K562 (cell line): ENCODE data around the gene SAMD10. TPM values are rescaled to one million over a fixed set of nuclear protein-coding genes. Genes with fewer than 3 reads are reported as not detected.

ENCODE experiments used
- ATAC-seq: fragments of 200-7000 bp; cut with Tn5 transposase; 3 replicates; pipeline ENCODE4 v1.9.1; 2020; ENCODE audit warnings: moderate library complexity
- BruUV-seq: library from RNA; stranded (reverse); fragments of 400-500 nt; replicated peaks from 2 replicates; lab custom pipeline; 2021; lab: Mats Ljungman, UMichigan
- CTCF ChIA-PET: fragments of 300-600 bp; formaldehyde crosslinking; extraction: SDS; loops from one replicate; lab custom pipeline; 2021; ENCODE audit warnings: low intra/inter-chr PET ratio; lab: Yijun Ruan, JAX
- POLR2A ChIA-PET: fragments of 300-600, 350-650 bp; sonication (Branson Sonifier 250); formaldehyde crosslinking; extraction: SDS; loops from one replicate; lab custom pipeline; 2021; ENCODE audit warnings: antibody characterized with exemption, inconsistent platforms; lab: Yijun Ruan, JAX
- DNase-seq, 4 experiments: peaks; one replicate each; pipeline versions ENCODE4 v3.0.0 to v3.0.0-alpha.2; 2011 to 2018; ENCODE audit warnings: low spot score in 3 of 4, mixed read lengths in 3 of 4; ENCODE audit errors: extremely low read depth in 1 of 4
- FAIRE-seq: peaks from 2 replicates; lab custom pipeline; 2011; peaks lifted over from hg19 to GRCh38; lab: Jason Lieb, UNC
- H2AFZ ChIP-seq: 2 replicates; pipeline ENCODE4 v1.6.0; 2011; ENCODE audit warnings: low read depth, low read length, control low read depth, inconsistent platforms
- H3K27ac ChIP-seq: fragments of 200-600 bp; 3 replicates; pipeline ENCODE4 v1.8.0; 2011; ENCODE audit warnings: low read depth, mild to moderate bottlenecking, control low read depth, inconsistent platforms, low read length, moderate library complexity, mixed read lengths; ENCODE audit errors: extremely low read depth
- H3K27me3 ChIP-seq, 2 experiments: fragments of 300-600 bp in 1 of 2; 2 replicates in 1 of 2; 3 replicates in 1 of 2; pipeline versions ENCODE4 v1.6.0 to v1.8.0; 2011; ENCODE audit warnings: inconsistent platforms in 2 of 2, low read length in 2 of 2, mild to moderate bottlenecking in 1 of 2, mixed read lengths in 1 of 2, moderate library complexity in 1 of 2; ENCODE audit not compliant: control insufficient read depth in 2 of 2, insufficient read depth in 2 of 2
- H3K36me3 ChIP-seq: fragments of 300-600 bp; 3 replicates; pipeline ENCODE4 v1.8.0; 2011; ENCODE audit warnings: mild to moderate bottlenecking, low read length, inconsistent platforms; ENCODE audit not compliant: control insufficient read depth, insufficient read depth
- H3K4me1 ChIP-seq, 2 experiments: fragments of 200-600 bp in 1 of 2; replicated peaks in 1 of 2; 2 replicates in 1 of 2; 3 replicates in 1 of 2; pipeline versions ENCODE4 v1.5.1 to v1.8.0; 2011; ENCODE audit warnings: inconsistent platforms in 2 of 2, low read length in 2 of 2, mild to moderate bottlenecking in 1 of 2, mixed read lengths in 1 of 2, moderate library complexity in 1 of 2; ENCODE audit not compliant: control insufficient read depth in 2 of 2, insufficient read depth in 2 of 2
- H3K4me2 ChIP-seq: 2 replicates; pipeline ENCODE4 v1.6.1; 2011; ENCODE audit warnings: low read length, control low read depth, inconsistent platforms, mixed read lengths; ENCODE audit not compliant: insufficient read depth
- H3K4me3 ChIP-seq: fragments of 200-600 bp; sonication (generic), shearing (Covaris generic); 2 replicates; pipeline ENCODE4 v1.5.1; 2016; ENCODE audit warnings: control low read depth, inconsistent platforms
- H3K79me2 ChIP-seq: fragments of 200-600 bp; 3 replicates; pipeline ENCODE4 v1.8.0; 2011; ENCODE audit warnings: low read length, inconsistent platforms; ENCODE audit not compliant: control insufficient read depth, insufficient read depth
- H3K9ac ChIP-seq, 2 experiments: 2 replicates each; pipeline versions ENCODE4 v1.6.0 to v1.6.1; 2011; ENCODE audit warnings: low read depth in 2 of 2, low read length in 2 of 2, control low read depth in 1 of 2, inconsistent platforms in 1 of 2, mild to moderate bottlenecking in 1 of 2, mixed read lengths in 1 of 2; ENCODE audit not compliant: insufficient read depth in 1 of 2
- H3K9me1 ChIP-seq: one replicate; pipeline ENCODE4 v1.6.0; 2011; ENCODE audit warnings: inconsistent platforms, mild to moderate bottlenecking, low read length, moderate library complexity; ENCODE audit not compliant: control insufficient read depth, insufficient read depth
- H3K9me3 ChIP-seq: replicated peaks from 2 replicates; pipeline ENCODE4 v1.5.1; 2011; ENCODE audit warnings: low read depth, low read length, inconsistent platforms; ENCODE audit not compliant: control insufficient read depth, insufficient read depth
- H4K20me1 ChIP-seq: replicated peaks from 2 replicates; pipeline ENCODE4 v1.6.1; 2011; ENCODE audit warnings: low read length, inconsistent platforms, mixed read lengths; ENCODE audit not compliant: control insufficient read depth, insufficient read depth
- CREBBP ChIP-seq: IDR thresholded peaks from one replicate; pipeline ENCODE4 v1.6.1; 2012; ENCODE audit warnings: low read depth, mild to moderate bottlenecking, control low read depth, inconsistent platforms, low read length
- FOXK2 ChIP-seq, 2 experiments: fragments of 450-650 bp; IDR thresholded peaks in 1 of 2; conservative IDR thresholded peaks in 1 of 2; 2 replicates each; pipeline ENCODE4 v1.6.1; 2016; ENCODE audit warnings: low read depth in 2 of 2, mild to moderate bottlenecking in 1 of 2
- MYC ChIP-seq, 2 experiments: fragments of 250-450 bp in 1 of 2; sonication (Bioruptor Pico) in 1 of 2; IDR thresholded peaks; 2 replicates each; pipeline versions ENCODE4 v1.5.1 to v1.6.1; 2012 to 2021; ENCODE audit warnings: low read depth in 2 of 2, borderline replicate concordance in 1 of 2, improper control_type of control experiment in 1 of 2, low read length in 1 of 2, mild to moderate bottlenecking in 1 of 2, moderate library complexity in 1 of 2
- NRF1 ChIP-seq, 2 experiments: fragments of 450-650 bp; IDR thresholded peaks in 1 of 2; conservative IDR thresholded peaks in 1 of 2; 2 replicates each; pipeline ENCODE4 v1.6.1; 2014; ENCODE audit warnings: mild to moderate bottlenecking in 2 of 2
- RBM17 ChIP-seq: fragments of 200-400 bp; formaldehyde crosslinking; IDR thresholded peaks from 2 replicates; pipeline ENCODE4 v1.6.1; 2017; ENCODE audit warnings: low read depth, mild to moderate bottlenecking, low read length, borderline replicate concordance
- RCOR1 ChIP-seq, 2 experiments: IDR thresholded peaks; 2 replicates each; pipeline ENCODE4 v1.6.1; 2012; ENCODE audit warnings: low read depth in 2 of 2, low read length in 2 of 2, borderline replicate concordance in 1 of 2, improper control_type of control experiment in 1 of 2
- RUNX1 ChIP-seq: sonication (generic); IDR thresholded peaks from 2 replicates; pipeline ENCODE4 v1.6.1; 2016; ENCODE audit warnings: antibody characterized with exemption, low read depth
- SAFB ChIP-seq: fragments of 200-400 bp; formaldehyde crosslinking; IDR thresholded peaks from 2 replicates; pipeline ENCODE4 v1.6.1; 2017; ENCODE audit warnings: low read depth, low read length, borderline replicate concordance
- SAP30 ChIP-seq: fragments of 200-600 bp; sonication (generic); IDR thresholded peaks from 2 replicates; pipeline ENCODE4 v1.6.1; 2012; ENCODE audit warnings: borderline replicate concordance, low read depth, mild to moderate bottlenecking, moderate library complexity, low read length, control low read depth, inconsistent platforms; ENCODE audit not compliant: insufficient read depth, poor library complexity, severe bottlenecking
- ZC3H8 ChIP-seq: fragments of 450-650 bp; IDR thresholded peaks from 2 replicates; pipeline ENCODE4 v1.6.1; 2017
- ZNF384 ChIP-seq: IDR thresholded peaks from 2 replicates; pipeline ENCODE4 v1.6.1; 2012; ENCODE audit warnings: low read depth, low read length, improper control_type of control experiment
- WGBS: fragments of 100-300 bp; shearing (Covaris generic); methylation state at CpG from one replicate; pipeline ENCODE4 v1.1.6; 2016; ENCODE audit warnings: low coverage, mixed read lengths; ENCODE audit not compliant: insufficient coverage; ENCODE audit errors: missing lambda C conversion rate; 5-methylcytosine and 5-hydroxymethylcytosine counted together
- in situ Hi-C: fragments of 300-500 bp; cut with MboI; formaldehyde crosslinking; loops from 4 replicates; pipeline ENCODE4 v1.15.0; 2018; ENCODE audit warnings: inconsistent platforms, mixed read lengths
- intact Hi-C: fragments of 100-400 bp; cut with micrococcal nuclease; formaldehyde crosslinking; loops from 2 replicates; pipeline ENCODE4 v1.14.2; 2022
- polyA plus RNA-seq, 8 experiments: library from polyadenylated mRNA; depleted of rRNA in 4 of 8; stranded (reverse) in 5 of 8; unstranded in 3 of 8; fragments of >200 nt; fragmentation: Nextera tagmentation in 2 of 8; fragmentation: Illumina TruSeq in 1 of 8; extraction: Ambion mirVana in 2 of 8; extraction: Trizol in 1 of 8; gene quantifications; 2 replicates each; pipeline versions ENCODE4 v1.2.1 to v1.2.3, GENCODE V29; 2011 to 2014; ENCODE audit warnings: inconsistent platforms in 1 of 8, missing spikeins in 1 of 8
- total RNA-seq, 7 experiments: library from RNA; depleted of rRNA in 6 of 7; stranded (reverse); fragments of >200 nt in 6 of 7; fragmentation: Illumina TruSeq in 2 of 7; extraction: Trizol in 2 of 7; gene quantifications; 2 replicates each; pipeline versions ENCODE4 v1.2.1 to v1.2.3, GENCODE V29; 2011 to 2021; ENCODE audit warnings: low replicate concordance in 1 of 7
- TF ChIP-seq, protein P1 (sequence below): fragments of 250-450 bp; sonication (Bioruptor Pico); IDR thresholded peaks from 2 replicates; pipeline ENCODE4 v1.8.0; 2022; ENCODE audit warnings: moderate library complexity, mild to moderate bottlenecking, inconsistent platforms
- TF ChIP-seq, protein P2 (sequence below): sonication (generic); formaldehyde crosslinking; IDR thresholded peaks from 2 replicates; pipeline ENCODE4 v1.8.0; 2022; ENCODE audit warnings: missing genetic modification reagents, mild to moderate bottlenecking, moderate library complexity, borderline replicate concordance
- TF ChIP-seq, protein P3 (sequence below): sonication (generic); formaldehyde crosslinking; IDR thresholded peaks from 2 replicates; pipeline ENCODE4 v1.8.0; 2022; ENCODE audit warnings: mild to moderate bottlenecking, missing genetic modification reagents

SAMD10 gene
- total and polyA plus RNA-seq, 9 of the 15 experiments (the other 6 are each of a cell fraction or from before 2014, with no cell fraction given): 0.37 to 15.2 (median 4.8) TPM

DNA sequence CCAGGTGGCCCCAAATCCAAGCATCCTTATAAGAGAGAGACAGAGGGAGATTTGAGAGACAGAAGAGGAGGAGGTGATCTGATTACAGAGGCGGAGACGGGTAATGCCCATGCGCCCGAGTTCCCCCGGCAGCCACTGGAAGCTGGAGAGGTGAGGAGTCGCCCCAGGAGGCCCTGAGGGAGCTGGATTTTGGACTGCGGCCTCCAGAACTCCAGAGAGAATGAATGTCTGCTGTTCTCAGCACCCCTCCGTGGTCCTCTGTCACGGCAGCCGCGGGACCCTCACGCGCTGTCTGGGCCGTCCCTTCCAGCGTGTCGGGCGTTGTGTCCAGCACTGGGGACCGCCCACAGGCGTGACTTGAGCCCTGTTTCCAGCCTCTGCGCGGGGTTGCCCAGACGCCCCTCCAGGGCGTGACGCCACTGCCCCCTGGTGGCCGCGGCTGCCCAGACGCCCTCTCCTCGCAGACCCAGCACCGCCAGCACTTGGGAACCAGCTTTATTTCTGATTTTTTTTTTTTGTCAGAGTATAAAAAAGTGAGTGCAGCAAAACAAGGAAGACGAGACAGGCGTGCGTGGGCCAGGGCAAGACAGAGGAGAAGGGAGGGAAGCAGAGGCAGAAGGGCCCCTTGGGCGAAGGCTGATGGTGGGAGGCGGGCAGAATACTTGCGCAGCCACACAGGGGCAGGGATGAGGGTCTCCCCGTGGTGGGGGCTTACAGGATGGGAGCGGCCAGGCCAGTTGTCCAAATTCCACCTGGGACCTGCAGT lies 5.6 kb downstream of the SAMD10 start:
- peak overlapping the region; percentile 61 to 89 for H3K9ac ChIP-seq
- peak; percentile 62 to 73 for TF ChIP-seq NRF1 (conservative IDR thresholded peaks at IDR 0.05 in 1 of 2, IDR thresholded peaks at IDR 0.05 in 1 of 2)
- TF ChIP-seq SAFB: 0 out of 2 replicates have a peak, but pooled peaks have one; percentile 24
- TF ChIP-seq ZC3H8: no peak
- TF ChIP-seq MYC (IDR thresholded peaks at IDR 0.05; ENCODE audit: low read depth, low read length): peak; percentile 64
- no peak for TF ChIP-seq MYC (CRISPR knock-in tag; IDR thresholded peaks at IDR 0.05; ENCODE audit: borderline replicate concordance, low read depth)
- TF ChIP-seq ZNF384: peak; percentile 73
- peak; percentile 23; the same call in 1 of the 2 replicates for TF ChIP-seq RUNX1
- TF ChIP-seq, protein P1, sequence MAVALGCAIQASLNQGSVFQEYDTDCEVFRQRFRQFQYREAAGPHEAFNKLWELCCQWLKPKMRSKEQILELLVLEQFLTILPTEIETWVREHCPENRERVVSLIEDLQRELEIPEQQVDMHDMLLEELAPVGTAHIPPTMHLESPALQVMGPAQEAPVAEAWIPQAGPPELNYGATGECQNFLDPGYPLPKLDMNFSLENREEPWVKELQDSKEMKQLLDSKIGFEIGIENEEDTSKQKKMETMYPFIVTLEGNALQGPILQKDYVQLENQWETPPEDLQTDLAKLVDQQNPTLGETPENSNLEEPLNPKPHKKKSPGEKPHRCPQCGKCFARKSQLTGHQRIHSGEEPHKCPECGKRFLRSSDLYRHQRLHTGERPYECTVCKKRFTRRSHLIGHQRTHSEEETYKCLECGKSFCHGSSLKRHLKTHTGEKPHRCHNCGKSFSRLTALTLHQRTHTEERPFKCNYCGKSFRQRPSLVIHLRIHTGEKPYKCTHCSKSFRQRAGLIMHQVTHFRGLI (CRISPR knock-in tag): no peak
- TF ChIP-seq RBM17: no peak
- TF ChIP-seq SAP30: peak; percentile 52
- TF ChIP-seq FOXK2 (conservative IDR thresholded peaks at IDR 0.05 in 1 of 2, IDR thresholded peaks at IDR 0.05 in 1 of 2; ENCODE audit: low read depth in 2 of 2): peak; percentile 39 to 66; a peak in 2 of 4 replicates
- no peak for TF ChIP-seq CREBBP
- TF ChIP-seq, protein P2, sequence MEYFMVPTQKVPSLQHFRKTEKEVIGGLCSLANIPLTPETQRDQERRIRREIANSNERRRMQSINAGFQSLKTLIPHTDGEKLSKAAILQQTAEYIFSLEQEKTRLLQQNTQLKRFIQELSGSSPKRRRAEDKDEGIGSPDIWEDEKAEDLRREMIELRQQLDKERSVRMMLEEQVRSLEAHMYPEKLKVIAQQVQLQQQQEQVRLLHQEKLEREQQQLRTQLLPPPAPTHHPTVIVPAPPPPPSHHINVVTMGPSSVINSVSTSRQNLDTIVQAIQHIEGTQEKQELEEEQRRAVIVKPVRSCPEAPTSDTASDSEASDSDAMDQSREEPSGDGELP (CRISPR knock-in tag): peak; percentile 84
- TF ChIP-seq, protein P3, sequence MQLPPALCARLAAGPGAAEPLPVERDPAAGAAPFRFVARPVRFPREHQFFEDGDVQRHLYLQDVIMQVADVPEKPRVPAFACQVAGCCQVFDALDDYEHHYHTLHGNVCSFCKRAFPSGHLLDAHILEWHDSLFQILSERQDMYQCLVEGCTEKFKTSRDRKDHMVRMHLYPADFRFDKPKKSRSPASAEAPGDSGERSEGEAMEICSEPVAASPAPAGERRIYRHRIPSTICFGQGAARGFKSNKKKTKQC: no peak
- TF ChIP-seq RCOR1 (IDR thresholded peaks at IDR 0.05; ENCODE audit: borderline replicate concordance in 1 of 2, low read depth in 2 of 2, low read length in 2 of 2): 0 out of 4 replicates have a peak, but pooled peaks of 1 of the 2 experiments have one; percentile 49

More for the DNA sequence above, 5.6 kb downstream of the SAMD10 start:
- ChIA-PET POLR2A (interaction anchor here (0.6 to 0.7 kb wide), 4 partner anchors 16 to 352 kb away, joined by 3 to 5 read pairs (median 3); no protein-coding TSS in a partner anchor), CTCF (interaction anchor here (0.6 to 2.1 kb wide), 10 partner anchors 20 to 523 kb away, joined by 3 to 25 read pairs (median 3); partner anchors contain the start of genes ARFRP1, PTK6 and ZGPAT)
- intact Hi-C loops: loop anchor here (2.0 to 10.0 kb wide), 5 partner anchors 67 to 435 kb away; partner anchors contain the start of genes ABHD16B and TPD52L2
- Histone ChIP-seq H3K4me1 (peaks cover 25 to 59% of the 10 kb centered on the region in 2 experiments), H3K4me3 (0 out of 2 replicates have a peak overlapping the region, but pooled peaks have one; percentile 21), H3K4me2 (peak overlapping the region; percentile 72), H3K27ac (no peak overlapping the region; the same call in 2 of the 3 replicates), H2AFZ (peak overlapping the region; percentile 93), H3K9me1 (peaks cover 3% of the 10 kb centered on the region), H3K27me3 (no peaks in the 10 kb centered on the region), H3K9me3 (no peaks in the 10 kb centered on the region), H3K36me3 (peaks cover 11% of the 10 kb centered on the region; the same call in 1 of the 3 replicates), H3K79me2 (peaks cover 10% of the 10 kb centered on the region), H4K20me1 (no peaks in the 10 kb centered on the region)
- ATAC-seq (peak; percentile 90), DNase-seq (peak; percentile 82 to 93 (median 86)), FAIRE-seq (peak; percentile 92)
- 23% methylated on average over 28 of the region's 37 CpGs for WGBS
- in situ Hi-C loops: no loop called here
- BruUV-seq: no TSS peak
